ENCODE results near the gene CYB5R3.
A peak's percentile ranks its signal among the peaks of the same experiment; 100 is the strongest.

The CYB5R3 gene

GRCh38 chr22:42693055-42693762 is 44.0 kb upstream of the CYB5R3 start:
- no peak for TF ChIP-seq TCF12 (IDR thresholded peaks at IDR 0.05; ENCODE audit: low read depth)
- no peak for TF ChIP-seq NFIC (IDR thresholded peaks at IDR 0.05)

GRCh38 chr22:42692239-42693054 is 43.3 kb upstream of the CYB5R3 start:
- TF ChIP-seq YY1 (IDR thresholded peaks at IDR 0.05; ENCODE audit: low read depth) (no peak), RAD21 (IDR thresholded peaks at IDR 0.05; ENCODE audit: low read depth) (peak; percentile 12; the same call in 1 of the 2 replicates)

- TF ChIP-seq EGR1 (IDR thresholded peaks at IDR 0.05) (no peak), RAD21 (IDR thresholded peaks at IDR 0.05; ENCODE audit: low read depth) (no peak), CEBPB (IDR thresholded peaks at IDR 0.05) (no peak), USF1 (IDR thresholded peaks at IDR 0.05) (no peak), REST (IDR thresholded peaks at IDR 0.05; ENCODE audit: low read depth) (no peak), TAF1 (IDR thresholded peaks at IDR 0.05; ENCODE audit: low read depth) (no peak), TCF12 (IDR thresholded peaks at IDR 0.05; ENCODE audit: low read depth) (no peak), FOXM1 (IDR thresholded peaks at IDR 0.05; ENCODE audit: borderline replicate concordance, low read depth) (no peak), EP300 (IDR thresholded peaks at IDR 0.05; ENCODE audit: borderline replicate concordance) (no peak), YY1 (IDR thresholded peaks at IDR 0.05; ENCODE audit: low read depth) (no peak), NFIC (IDR thresholded peaks at IDR 0.05) (no peak)
These were observed 42.2 kb upstream of the CYB5R3 start for GRCh38 chr22:42691440-42691839.

- TF ChIP-seq YY1 (IDR thresholded peaks at IDR 0.05; ENCODE audit: low read depth) (no peak), TCF12 (IDR thresholded peaks at IDR 0.05; ENCODE audit: low read depth) (no peak), CEBPB (IDR thresholded peaks at IDR 0.05) (peak; percentile 83), CREB1 (IDR thresholded peaks at IDR 0.05; ENCODE audit: low read depth) (no peak), TAF1 (IDR thresholded peaks at IDR 0.05; ENCODE audit: low read depth) (no peak), MAX (IDR thresholded peaks at IDR 0.05) (no peak), EGR1 (IDR thresholded peaks at IDR 0.05) (no peak), RAD21 (IDR thresholded peaks at IDR 0.05; ENCODE audit: low read depth) (no peak), EP300 (IDR thresholded peaks at IDR 0.05; ENCODE audit: borderline replicate concordance) (peak; percentile 47; the same call in 1 of the 2 replicates), NFIC (IDR thresholded peaks at IDR 0.05) (peak; percentile 53), FOXM1 (IDR thresholded peaks at IDR 0.05; ENCODE audit: borderline replicate concordance, low read depth) (no peak), TEAD4 (IDR thresholded peaks at IDR 0.05) (peak; percentile 36), REST (IDR thresholded peaks at IDR 0.05; ENCODE audit: low read depth) (no peak), USF1 (IDR thresholded peaks at IDR 0.05) (no peak), ZBTB7A (IDR thresholded peaks at IDR 0.05; ENCODE audit: low read depth) (no peak)
These were observed 39.3 kb upstream of the CYB5R3 start for GRCh38 chr22:42688241-42689211.

- TF ChIP-seq REST (IDR thresholded peaks at IDR 0.05; ENCODE audit: low read depth) (no peak), NFIC (IDR thresholded peaks at IDR 0.05) (0 out of 2 replicates have a peak, but pooled peaks have one; percentile 19)
These were observed 37.7 kb upstream of the CYB5R3 start for GRCh38 chr22:42686756-42687491.

Measured in Ishikawa (cell line).